Endothelial cell of umbilical vein (primary cell): Measurements from ENCODE around the gene WRNIP1. TPM values are rescaled to one million over a fixed set of nuclear protein-coding genes. Genes with fewer than 3 reads are reported as not detected.

Source experiments
- BruUV-seq: library from RNA; stranded (reverse); fragments of 400-500 nt; replicated peaks from 2 replicates; lab custom pipeline; 2021; lab: Mats Ljungman, UMichigan
- CTCF ChIA-PET: fragments of 300-600, 350-600 bp; sonication (Branson Sonifier 250); formaldehyde crosslinking; loops from one replicate; lab custom pipeline; 2021; ENCODE audit warnings: antibody characterized with exemption, inconsistent platforms; lab: Charles Lee
- POLR2A ChIA-PET: fragments of 300-600, 350-600 bp; sonication (Branson Sonifier 250); formaldehyde crosslinking; loops from one replicate; lab custom pipeline; 2021; ENCODE audit warnings: antibody characterized with exemption, inconsistent platforms; lab: Charles Lee
- DNase-seq: peaks from one replicate; pipeline ENCODE4 v3.0.0-alpha.2; 2011; ENCODE audit warnings: low read depth, low spot score
- FAIRE-seq: peaks from 2 replicates; lab custom pipeline; 2011; peaks lifted over from hg19 to GRCh38; lab: Jason Lieb, UNC
- H2AFZ ChIP-seq: 2 replicates; pipeline ENCODE4 v1.6.0; 2012; ENCODE audit warnings: low read depth, low read length, control low read depth, inconsistent platforms
- H3K27ac ChIP-seq: 2 replicates; pipeline ENCODE4 v1.5.1; 2011; ENCODE audit warnings: low read depth, mild to moderate bottlenecking, control low read depth, low read length, moderate library complexity; ENCODE audit not compliant: insufficient read depth
- H3K27me3 ChIP-seq, 2 experiments: 2 replicates each; pipeline versions ENCODE4 v1.6.0 to v1.6.1; 2011; ENCODE audit warnings: low read length in 2 of 2, mixed read lengths in 1 of 2; ENCODE audit not compliant: control insufficient read depth in 2 of 2, insufficient read depth in 2 of 2
- H3K36me3 ChIP-seq, 2 experiments: 2 replicates in 1 of 2; 3 replicates in 1 of 2; pipeline ENCODE4 v1.5.1; 2011; ENCODE audit warnings: low read length in 2 of 2, mild to moderate bottlenecking in 1 of 2, moderate library complexity in 1 of 2; ENCODE audit not compliant: control insufficient read depth in 2 of 2, insufficient read depth in 2 of 2; ENCODE audit errors: extremely low read depth in 1 of 2
- H3K4me1 ChIP-seq: 3 replicates; pipeline ENCODE4 v1.5.1; 2011; ENCODE audit warnings: mild to moderate bottlenecking, low read length; ENCODE audit not compliant: control insufficient read depth, insufficient read depth; ENCODE audit errors: extremely low read depth
- H3K4me2 ChIP-seq: 2 replicates; pipeline ENCODE4 v1.6.1; 2011; ENCODE audit warnings: low read length, control low read depth, mixed read lengths; ENCODE audit not compliant: insufficient read depth
- H3K4me3 ChIP-seq, 3 experiments: fragments of 200-600 bp in 1 of 3; sonication (generic), shearing (Covaris generic) in 1 of 3; replicated peaks in 1 of 3; 2 replicates each; pipeline ENCODE4 v1.5.1; 2011 to 2016; ENCODE audit warnings: control low read depth in 3 of 3, low read length in 3 of 3, mild to moderate bottlenecking in 2 of 3, inconsistent platforms in 1 of 3, low read depth in 1 of 3, moderate library complexity in 1 of 3; ENCODE audit not compliant: insufficient read depth in 1 of 3
- H3K79me2 ChIP-seq: 2 replicates; pipeline ENCODE4 v1.6.0; 2012; ENCODE audit warnings: low read length, inconsistent platforms; ENCODE audit not compliant: control insufficient read depth, insufficient read depth
- H3K9ac ChIP-seq: replicated peaks from 2 replicates; pipeline ENCODE3; 2011; ENCODE audit warnings: low read length, control low read depth; ENCODE audit not compliant: insufficient read depth; ENCODE audit errors: extremely low read depth
- H3K9me1 ChIP-seq: replicated peaks from 3 replicates; pipeline ENCODE4 v1.6.0; 2011; ENCODE audit warnings: mild to moderate bottlenecking, low read length; ENCODE audit not compliant: control insufficient read depth, insufficient read depth; ENCODE audit errors: extremely low read depth
- H3K9me3 ChIP-seq: replicated peaks from 2 replicates; pipeline ENCODE4 v1.5.1; 2012; ENCODE audit warnings: low read length, inconsistent platforms; ENCODE audit not compliant: control insufficient read depth, insufficient read depth
- H4K20me1 ChIP-seq: replicated peaks from 2 replicates; pipeline ENCODE3; 2011; ENCODE audit warnings: mild to moderate bottlenecking, low read length; ENCODE audit not compliant: control insufficient read depth, insufficient read depth; ENCODE audit errors: extremely low read depth
- EZH2 ChIP-seq: IDR thresholded peaks from 2 replicates; pipeline ENCODE4 v1.6.1; 2012; ENCODE audit warnings: borderline replicate concordance, low read depth, mild to moderate bottlenecking, moderate library complexity, low read length, inconsistent platforms; ENCODE audit not compliant: severe bottlenecking
- FOS ChIP-seq: IDR thresholded peaks from 2 replicates; pipeline ENCODE4 v1.6.1; 2011; ENCODE audit warnings: mild to moderate bottlenecking, low read length, moderate library complexity, borderline replicate concordance; ENCODE audit not compliant: insufficient read depth
- GATA2 ChIP-seq: IDR thresholded peaks from 2 replicates; pipeline ENCODE4 v1.7.0; 2011; ENCODE audit warnings: low read depth, mild to moderate bottlenecking, moderate library complexity, mixed read lengths, low read length; ENCODE audit not compliant: insufficient read length, insufficient read depth
- JUN ChIP-seq: IDR thresholded peaks from 2 replicates; pipeline ENCODE4 v1.6.1; 2011; ENCODE audit warnings: borderline replicate concordance, low read depth; ENCODE audit not compliant: insufficient read length, insufficient read depth
- MAX ChIP-seq: IDR thresholded peaks from 2 replicates; pipeline ENCODE4 v1.6.1; 2011; ENCODE audit not compliant: insufficient read depth, insufficient read length
- POLR2A ChIP-seq: IDR thresholded peaks from 2 replicates; pipeline ENCODE4 v1.6.1; 2012; ENCODE audit warnings: low read depth, mild to moderate bottlenecking, control low read depth, low read length
- POLR2AphosphoS5 ChIP-seq: IDR thresholded peaks from 2 replicates; pipeline ENCODE4 v1.6.1; 2012; ENCODE audit warnings: low read depth, mild to moderate bottlenecking, control low read depth, low read length, moderate library complexity; ENCODE audit not compliant: insufficient read depth
- dilution Hi-C: fragments of 300-500 bp; cut with MboI; formaldehyde crosslinking; loops from one replicate; pipeline ENCODE4 v1.15.0; 2019; ENCODE audit warnings: low sequenced_read_pairs; ENCODE audit not compliant: extremely low pct_ligation_motif_present
- intact Hi-C: fragments of 100-400 bp; cut with micrococcal nuclease; formaldehyde crosslinking; loops from one replicate; pipeline ENCODE4 v1.10.0; 2022
- polyA plus RNA-seq, 4 experiments: library from polyadenylated mRNA; depleted of rRNA in 3 of 4; stranded (reverse) in 3 of 4; unstranded in 1 of 4; fragments of >200 nt; gene quantifications; 2 replicates each; pipeline versions ENCODE4 v1.2.1 to v1.2.3, GENCODE V29; 2011 to 2012; ENCODE audit warnings: missing spikeins in 1 of 4
- total RNA-seq: library from RNA; stranded (reverse); gene quantifications from 2 replicates; pipeline ENCODE4 v1.2.3, GENCODE V29; 2021
- TF ChIP-seq, protein P1 (sequence below), 2 donors: IDR thresholded peaks; 1 replicate in 1 of 2; 2 replicates in 1 of 2; pipeline ENCODE4 v1.5.1; 2011; ENCODE audit warnings: low read length in 2 of 2, mild to moderate bottlenecking in 2 of 2, moderate library complexity in 2 of 2, control low read depth in 1 of 2, inconsistent platforms in 1 of 2, low read depth in 1 of 2; ENCODE audit not compliant: insufficient read depth in 1 of 2; ENCODE audit errors: extremely low read depth in 1 of 2

The WRNIP1 gene
- total and polyA plus RNA-seq, 2 donors (not counting 3 experiments of a cell fraction or from before 2014, with no cell fraction given), result 50.1 to 68.9 TPM

GRCh38 chr6:2783188-2783963 is 18.2 kb downstream of the WRNIP1 start:
- ChIA-PET CTCF (interaction anchor here (0.6 to 3.1 kb wide), 22 partner anchors 8 to 1187 kb away, joined by 3 to 54 read pairs (median 4); partner anchors contain the start of genes MYLK4, SERPINB1, SERPINB9 and WRNIP1), POLR2A (interaction anchor here (0.7 to 2.5 kb wide), 4 partner anchors 11 to 18 kb away, joined by 3 to 12 read pairs (median 6); partner anchors contain the start of gene WRNIP1)
- no peaks in the 10 kb centered on the region for H3K9me1 ChIP-seq
- H3K79me2 ChIP-seq, result peaks cover 33% of the 10 kb centered on the region
- FAIRE-seq (peak; percentile 86), DNase-seq (peak; percentile 94)
- peaks cover 0 to 26% of the 10 kb centered on the region in 2 experiments for H3K36me3 ChIP-seq
- no peak overlapping the region for H2AFZ ChIP-seq
- BruUV-seq, result no TSS peak
- peaks cover 23% of the 10 kb centered on the region for H3K4me1 ChIP-seq
- dilution Hi-C loops (no loop called here), intact Hi-C loops (loop anchor here (1.0 kb wide), 1 partner anchor 16 kb away; no protein-coding TSS in a partner anchor)
- H3K4me3 ChIP-seq, result peak overlapping the region in 1 of 3 experiments; percentile 8
- no peaks in the 10 kb centered on the region for H4K20me1 ChIP-seq
- no peaks in the 10 kb centered on the region for H3K9me3 ChIP-seq
- peak overlapping the region; percentile 64 for H3K4me2 ChIP-seq
- TF ChIP-seq EZH2, result no peak
- TF ChIP-seq GATA2, result peak; percentile 44
- no peak for TF ChIP-seq POLR2AphosphoS5
- TF ChIP-seq, protein P1, sequence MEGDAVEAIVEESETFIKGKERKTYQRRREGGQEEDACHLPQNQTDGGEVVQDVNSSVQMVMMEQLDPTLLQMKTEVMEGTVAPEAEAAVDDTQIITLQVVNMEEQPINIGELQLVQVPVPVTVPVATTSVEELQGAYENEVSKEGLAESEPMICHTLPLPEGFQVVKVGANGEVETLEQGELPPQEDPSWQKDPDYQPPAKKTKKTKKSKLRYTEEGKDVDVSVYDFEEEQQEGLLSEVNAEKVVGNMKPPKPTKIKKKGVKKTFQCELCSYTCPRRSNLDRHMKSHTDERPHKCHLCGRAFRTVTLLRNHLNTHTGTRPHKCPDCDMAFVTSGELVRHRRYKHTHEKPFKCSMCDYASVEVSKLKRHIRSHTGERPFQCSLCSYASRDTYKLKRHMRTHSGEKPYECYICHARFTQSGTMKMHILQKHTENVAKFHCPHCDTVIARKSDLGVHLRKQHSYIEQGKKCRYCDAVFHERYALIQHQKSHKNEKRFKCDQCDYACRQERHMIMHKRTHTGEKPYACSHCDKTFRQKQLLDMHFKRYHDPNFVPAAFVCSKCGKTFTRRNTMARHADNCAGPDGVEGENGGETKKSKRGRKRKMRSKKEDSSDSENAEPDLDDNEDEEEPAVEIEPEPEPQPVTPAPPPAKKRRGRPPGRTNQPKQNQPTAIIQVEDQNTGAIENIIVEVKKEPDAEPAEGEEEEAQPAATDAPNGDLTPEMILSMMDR (IDR thresholded peaks at IDR 0.05; ENCODE audit: extremely low read depth in 1 of 2, insufficient read depth in 1 of 2, low read depth in 1 of 2, low read length in 2 of 2), result peak in 1 of 2 donors; percentile 35
- no peak for TF ChIP-seq FOS
- TF ChIP-seq MAX, result no peak
- TF ChIP-seq POLR2A, result no peak
- no peak for TF ChIP-seq JUN
- peak overlapping the region; percentile 73 for H3K27ac ChIP-seq
- no peaks in the 10 kb centered on the region for H3K27me3 ChIP-seq
- peak overlapping the region; percentile 25 for H3K9ac ChIP-seq
